H1 (cell line): ENCODE results near the gene HBQ1. TPM values are rescaled to one million over a fixed set of nuclear protein-coding genes. Genes with fewer than 3 reads are reported as not detected.
"Not testable (repeated sequence)": the region's sequence is repeated elsewhere in the genome, so short reads cannot be mapped to it uniquely, and the experiment has no call there.

Experiments used
- CTCF ChIA-PET: fragments of 300-600 bp; sonication (Branson Sonifier 250); formaldehyde crosslinking; loops from one replicate; lab custom pipeline; 2021; ENCODE audit not compliant: partially characterized antibody; lab: Charles Lee
- POLR2A ChIA-PET: fragments of 300-600 bp; sonication (Branson Sonifier 250); formaldehyde crosslinking; loops from one replicate; lab custom pipeline; 2021; ENCODE audit warnings: inconsistent platforms; ENCODE audit not compliant: partially characterized antibody; lab: Charles Lee
- DNase-seq, 2 experiments: peaks; one replicate each; pipeline versions ENCODE4 v3.0.0 to v3.0.0-alpha.2; 2010 to 2022; ENCODE audit warnings: low spot score in 2 of 2, low read depth in 1 of 2, mixed read lengths in 1 of 2
- FAIRE-seq: peaks from 2 replicates; lab custom pipeline; 2011; peaks lifted over from hg19 to GRCh38; lab: Jason Lieb, UNC
- H2AFZ ChIP-seq: 2 replicates; pipeline ENCODE4 v1.8.1; 2012; ENCODE audit warnings: low read length, inconsistent platforms
- H2AK5ac ChIP-seq: 2 replicates; pipeline ENCODE4 v1.6.1; 2013; ENCODE audit warnings: low read depth, low read length
- H2BK120ac ChIP-seq: replicated peaks from 2 replicates; pipeline ENCODE3; 2013; ENCODE audit warnings: low read depth, low read length, inconsistent platforms
- H2BK12ac ChIP-seq: 2 replicates; pipeline ENCODE4 v1.6.1; 2013; ENCODE audit warnings: low read depth, low read length
- H2BK15ac ChIP-seq: 2 replicates; pipeline ENCODE4 v1.6.1; 2013; ENCODE audit warnings: low read length
- H2BK20ac ChIP-seq: 2 replicates; pipeline ENCODE4 v1.6.1; 2013; ENCODE audit warnings: low read length
- H2BK5ac ChIP-seq: 2 replicates; pipeline ENCODE4 v1.6.1; 2013; ENCODE audit warnings: low read depth, low read length
- H3K14ac ChIP-seq: 2 replicates; pipeline ENCODE4 v1.6.1; 2013; ENCODE audit warnings: inconsistent platforms; ENCODE audit not compliant: insufficient read length
- H3K18ac ChIP-seq: 2 replicates; pipeline ENCODE4 v1.6.1; 2013; ENCODE audit warnings: low read length; ENCODE audit errors: extremely low read depth
- H3K23ac ChIP-seq: 2 replicates; pipeline ENCODE4 v1.6.1; 2013; ENCODE audit warnings: inconsistent platforms; ENCODE audit not compliant: insufficient read length
- H3K23me2 ChIP-seq: 2 replicates; pipeline ENCODE4 v1.6.1; 2013; ENCODE audit warnings: low read depth, low read length
- H3K27ac ChIP-seq: 2 replicates; pipeline ENCODE4 v1.6.1; 2011; ENCODE audit warnings: low read depth, low read length, inconsistent platforms
- H3K27me3 ChIP-seq, 4 experiments: replicated peaks in 1 of 4; 1 replicate in 1 of 4; 2 replicates in 3 of 4; pipeline versions ENCODE4 v1.6.1 to v1.8.1; 2011 to 2013; ENCODE audit warnings: low read length in 3 of 4, mild to moderate bottlenecking in 3 of 4, inconsistent platforms in 2 of 4, mixed read lengths in 2 of 4, moderate library complexity in 1 of 4; ENCODE audit not compliant: control insufficient read depth in 3 of 4, insufficient read depth in 3 of 4; ENCODE audit errors: extremely low read depth in 1 of 4
- H3K36me3 ChIP-seq, 4 experiments: 2 replicates each; pipeline versions ENCODE4 v1.6.1 to v1.8.1; 2011 to 2013; ENCODE audit warnings: mild to moderate bottlenecking in 4 of 4, low read length in 3 of 4, moderate library complexity in 2 of 4, control low read depth in 1 of 4, inconsistent platforms in 1 of 4; ENCODE audit not compliant: insufficient read depth in 4 of 4, control insufficient read depth in 2 of 4
- H3K4ac ChIP-seq: replicated peaks from 2 replicates; pipeline ENCODE3; 2013; ENCODE audit warnings: low read length, low read depth, mixed read lengths, inconsistent platforms; ENCODE audit not compliant: insufficient read length
- H3K4me1 ChIP-seq, 4 experiments: replicated peaks in 1 of 4; 1 replicate in 1 of 4; 2 replicates in 3 of 4; pipeline versions ENCODE4 v1.6.1 to v1.8.1; 2011 to 2013; ENCODE audit warnings: low read length in 3 of 4, inconsistent platforms in 2 of 4, mixed read lengths in 1 of 4; ENCODE audit not compliant: insufficient read depth in 4 of 4, control insufficient read depth in 3 of 4
- H3K4me2 ChIP-seq, 2 experiments: 2 replicates each; pipeline versions ENCODE4 v1.6.1 to v1.8.1; 2011 to 2013; ENCODE audit warnings: low read depth in 2 of 2, low read length in 2 of 2, control low read depth in 1 of 2, inconsistent platforms in 1 of 2, mild to moderate bottlenecking in 1 of 2; ENCODE audit not compliant: insufficient read depth in 1 of 2
- H3K4me3 ChIP-seq, 4 experiments: fragments of 200-600, 300-600 bp in 1 of 4; sonication (generic), shearing (Covaris generic), sonication (Bioruptor Twin) in 1 of 4; 2 replicates each; pipeline versions ENCODE4 v1.5.1 to v1.8.1; 2011 to 2016; ENCODE audit warnings: low read length in 4 of 4, low read depth in 3 of 4, control low read depth in 2 of 4, inconsistent platforms in 2 of 4, mild to moderate bottlenecking in 2 of 4, mixed read lengths in 1 of 4, moderate library complexity in 1 of 4; ENCODE audit not compliant: insufficient read depth in 2 of 4; ENCODE audit errors: extremely low read depth in 1 of 4
- H3K56ac ChIP-seq: replicated peaks from 2 replicates; pipeline ENCODE3; 2013; ENCODE audit warnings: low read depth, mild to moderate bottlenecking, mixed read lengths, low read length, inconsistent platforms; ENCODE audit not compliant: insufficient read length
- H3K79me1 ChIP-seq: 2 replicates; pipeline ENCODE4 v1.6.1; 2013; ENCODE audit warnings: low read depth, low read length, control low read depth
- H3K79me2 ChIP-seq, 2 experiments: 2 replicates each; pipeline versions ENCODE4 v1.6.1 to v1.8.1; 2012 to 2013; ENCODE audit warnings: low read length in 2 of 2, mild to moderate bottlenecking in 2 of 2, inconsistent platforms in 1 of 2; ENCODE audit not compliant: insufficient read depth in 2 of 2, control insufficient read depth in 1 of 2
- H3K9ac ChIP-seq, 4 experiments: replicated peaks in 1 of 4; 1 replicate in 1 of 4; 2 replicates in 3 of 4; pipeline versions ENCODE4 v1.6.1 to v1.8.1; 2011 to 2013; ENCODE audit warnings: low read depth in 3 of 4, low read length in 3 of 4, control low read depth in 2 of 4, mild to moderate bottlenecking in 2 of 4, moderate library complexity in 2 of 4, inconsistent platforms in 1 of 4; ENCODE audit errors: extremely low read depth in 1 of 4
- H3K9me3 ChIP-seq, 2 experiments: 2 replicates each; pipeline versions ENCODE4 v1.6.1 to v1.8.1; 2012 to 2013; ENCODE audit warnings: mild to moderate bottlenecking in 2 of 2, moderate library complexity in 2 of 2, control low read depth in 1 of 2, inconsistent platforms in 1 of 2, low read depth in 1 of 2, low read length in 1 of 2, mixed read lengths in 1 of 2; ENCODE audit not compliant: insufficient read depth in 2 of 2
- H4K20me1 ChIP-seq, 2 experiments: replicated peaks in 1 of 2; 2 replicates each; pipeline versions ENCODE3 to v1.8.1; 2011 to 2013; ENCODE audit warnings: inconsistent platforms in 2 of 2, low read length in 2 of 2, mild to moderate bottlenecking in 1 of 2; ENCODE audit not compliant: insufficient read depth in 2 of 2, control insufficient read depth in 1 of 2
- H4K5ac ChIP-seq: 2 replicates; pipeline ENCODE4 v1.6.1; 2013; ENCODE audit warnings: low read length, low read depth, mixed read lengths, inconsistent platforms; ENCODE audit not compliant: insufficient read length
- H4K8ac ChIP-seq: 2 replicates; pipeline ENCODE4 v1.8.0; 2013; ENCODE audit warnings: mild to moderate bottlenecking, moderate library complexity, low read length, inconsistent platforms; ENCODE audit not compliant: insufficient read depth; ENCODE audit errors: extremely low read depth
- H4K91ac ChIP-seq: replicated peaks from 2 replicates; pipeline ENCODE3; 2013; ENCODE audit warnings: low read length, mixed read lengths, inconsistent platforms; ENCODE audit not compliant: insufficient read length
- WGBS, 2 experiments: shearing (Covaris generic) in 1 of 2; methylation state at CpG; one replicate each; pipeline versions ENCODE4 v1.1.6 to v1.1.7; 2013 to 2015; ENCODE audit warnings: low lambda C conversion rate in 2 of 2, mixed read lengths in 2 of 2, inconsistent platforms in 1 of 2, low coverage in 1 of 2, missing lambda C conversion rate in 1 of 2; ENCODE audit not compliant: insufficient replicate concordance in 2 of 2, insufficient coverage in 1 of 2, insufficient read length in 1 of 2; ENCODE audit errors: extremely low coverage in 1 of 2, missing lambda C conversion rate in 1 of 2; 5-methylcytosine and 5-hydroxymethylcytosine counted together
- polyA plus RNA-seq, 7 experiments: library from polyadenylated mRNA; depleted of rRNA in 3 of 7; stranded (reverse) in 5 of 7; unstranded in 2 of 7; fragments of >200 nt in 5 of 7; fragments of 200-250 nt in 2 of 7; gene quantifications; 1 replicate in 5 of 7; 2 replicates in 1 of 7; 4 replicates in 1 of 7; pipeline versions ENCODE4 v1.2.1 to v1.2.3, GENCODE V29; 2011 to 2013; ENCODE audit warnings: missing spikeins in 2 of 7, mixed read lengths in 2 of 7
- total RNA-seq: library from RNA; stranded (reverse); fragmentation: NEBNext Ultra II Directional; extraction: Animal tissue kit (Norgen Biotek cat#: 25700); gene quantifications from 2 replicates; pipeline ENCODE4 v1.2.1, GENCODE V29; 2021

Gene HBQ1
- total and polyA plus RNA-seq, 2 of the 8 experiments (the other 6 are each of a cell fraction or from before 2014, with no cell fraction given), result 2.9 to 17.1 TPM

GRCh38 chr16:211631-212180 is 31.4 kb downstream of the HBQ1 start:
- H3K4me1 ChIP-seq, H4K5ac ChIP-seq, H3K23ac ChIP-seq, H3K4ac ChIP-seq, H3K18ac ChIP-seq, H4K8ac ChIP-seq, H3K56ac ChIP-seq, FAIRE-seq, H3K27me3 ChIP-seq, H2BK20ac ChIP-seq, H3K4me2 ChIP-seq, H3K14ac ChIP-seq, H2BK5ac ChIP-seq, H3K79me1 ChIP-seq, H2AK5ac ChIP-seq, H3K23me2 ChIP-seq, H3K9ac ChIP-seq, H3K27ac ChIP-seq, H2BK120ac ChIP-seq, H3K9me3 ChIP-seq, H4K91ac ChIP-seq, H2BK12ac ChIP-seq, H3K4me3 ChIP-seq, DNase-seq, H2BK15ac ChIP-seq, H2AFZ ChIP-seq: not testable (repeated sequence)
- peaks cover 0 to 56% of the 10 kb centered on the region in 2 experiments for H3K79me2 ChIP-seq
- CTCF ChIA-PET, result interaction anchor here (1.2 to 1.6 kb wide), 2 partner anchors 22 to 105 kb away, joined by 3 read pairs; no protein-coding TSS in a partner anchor
- H3K36me3 ChIP-seq, result peaks cover 19 to 58% (median 31%) of the 10 kb centered on the region in 4 experiments
- WGBS, 2 experiments, result 96% methylated on average over 14 of the region's 14 CpGs; no CpG with 5 or more reads in 1 of the 2 experiments
- H4K20me1 ChIP-seq, result peaks cover 2 to 23% of the 10 kb centered on the region in 2 experiments
- POLR2A ChIA-PET, result interaction anchor here (1.5 to 34.3 kb wide), 2 partner anchors 13 to 14 kb away, joined by 3 to 348 read pairs; partner anchors contain the start of gene LUC7L
